Sigmoid colon (tissue), 4 donors: ENCODE measurements around the gene SRBD1.

Experiments
- EP300 ChIP-seq, 4 donors: sonication (generic); formaldehyde crosslinking; IDR thresholded peaks; one replicate each; pipeline ENCODE4 v1.6.1; 2017; ENCODE audit warnings: antibody characterized with exemption in 4 of 4
- POLR2A ChIP-seq, 2 donors: fragments of 450-650 bp; IDR thresholded peaks; one replicate each; pipeline ENCODE4 v1.6.1; 2016; ENCODE audit warnings: antibody characterized with exemption in 2 of 2, mild to moderate bottlenecking in 2 of 2, moderate library complexity in 2 of 2
- TF ChIP-seq, protein P1 (sequence below), 4 experiments: fragments of 450-650 bp in 3 of 4; fragments of 200-600 bp in 1 of 4; IDR thresholded peaks; one replicate each; pipeline ENCODE4 v1.5.1; 2016 to 2019; ENCODE audit warnings: antibody characterized with exemption in 4 of 4, mild to moderate bottlenecking in 3 of 4, moderate library complexity in 2 of 4

DNA sequence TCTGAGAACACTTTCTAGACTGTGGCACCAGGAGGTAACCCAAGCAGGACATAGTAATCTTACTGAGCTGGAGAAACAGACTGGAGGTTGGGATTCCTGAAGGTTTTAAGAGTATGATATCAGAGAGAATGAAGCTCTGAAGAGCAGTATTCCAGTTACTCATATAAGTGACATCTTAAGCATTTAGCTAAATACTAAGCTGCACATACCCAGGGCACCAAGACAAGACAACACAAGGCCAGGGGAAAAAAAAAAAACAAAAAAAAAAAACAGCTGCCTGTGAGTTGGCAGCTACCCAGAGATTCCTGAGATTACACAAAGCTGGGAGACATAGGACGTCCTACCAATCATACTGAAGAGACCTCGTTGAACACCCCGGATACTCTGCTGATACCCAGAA, 175.8 kb downstream of the SRBD1 start:
- TF ChIP-seq, protein P1, sequence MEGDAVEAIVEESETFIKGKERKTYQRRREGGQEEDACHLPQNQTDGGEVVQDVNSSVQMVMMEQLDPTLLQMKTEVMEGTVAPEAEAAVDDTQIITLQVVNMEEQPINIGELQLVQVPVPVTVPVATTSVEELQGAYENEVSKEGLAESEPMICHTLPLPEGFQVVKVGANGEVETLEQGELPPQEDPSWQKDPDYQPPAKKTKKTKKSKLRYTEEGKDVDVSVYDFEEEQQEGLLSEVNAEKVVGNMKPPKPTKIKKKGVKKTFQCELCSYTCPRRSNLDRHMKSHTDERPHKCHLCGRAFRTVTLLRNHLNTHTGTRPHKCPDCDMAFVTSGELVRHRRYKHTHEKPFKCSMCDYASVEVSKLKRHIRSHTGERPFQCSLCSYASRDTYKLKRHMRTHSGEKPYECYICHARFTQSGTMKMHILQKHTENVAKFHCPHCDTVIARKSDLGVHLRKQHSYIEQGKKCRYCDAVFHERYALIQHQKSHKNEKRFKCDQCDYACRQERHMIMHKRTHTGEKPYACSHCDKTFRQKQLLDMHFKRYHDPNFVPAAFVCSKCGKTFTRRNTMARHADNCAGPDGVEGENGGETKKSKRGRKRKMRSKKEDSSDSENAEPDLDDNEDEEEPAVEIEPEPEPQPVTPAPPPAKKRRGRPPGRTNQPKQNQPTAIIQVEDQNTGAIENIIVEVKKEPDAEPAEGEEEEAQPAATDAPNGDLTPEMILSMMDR (IDR thresholded peaks at IDR 0.05), result no peak
- TF ChIP-seq EP300 (IDR thresholded peaks at IDR 0.05) (no peak), POLR2A (IDR thresholded peaks at IDR 0.05) (no peak)
